Activated T-cell treated with anti-CD3 and anti-CD28 coated beads, Interleukin-2, amount 50 U/mL, for 72 hours (primary cell): ENCODE data around the gene GSX1. TPM values are rescaled to one million over a fixed set of nuclear protein-coding genes. Genes with fewer than 3 reads are reported as not detected.
"Not testable (repeated sequence)": the region's sequence is repeated elsewhere in the genome, so short reads cannot be mapped to it uniquely, and the experiment has no call there.

Experiments
- ATAC-seq, 2 donors: fragments of 150-1000 bp; cut with Tn5 transposase; replicated peaks in 1 of 2; 2 replicates each; pipeline ENCODE4 v1.10.0; 2021; ENCODE audit warnings: moderate library complexity in 2 of 2, mild to moderate bottlenecking in 1 of 2
- DNase-seq, 2 donors: peaks; one replicate each; pipeline ENCODE4 v3.0.0; 2021 to 2022; ENCODE audit warnings: mixed read lengths in 1 of 2
- H3K27ac Mint-ChIP-seq: one replicate; pipeline ENCODE4 v1.8.0; 2022; ENCODE audit warnings: mild to moderate bottlenecking, moderate library complexity, mixed read lengths
- H3K27me3 Mint-ChIP-seq: one replicate; pipeline ENCODE4 v1.8.0; 2022; ENCODE audit warnings: low read depth, mixed read lengths
- H3K36me3 Mint-ChIP-seq, 2 donors: one replicate each; pipeline ENCODE4 v1.8.0; 2022; ENCODE audit warnings: mixed read lengths in 2 of 2, mild to moderate bottlenecking in 1 of 2; ENCODE audit not compliant: insufficient read depth in 2 of 2
- H3K4me1 Mint-ChIP-seq: one replicate; pipeline ENCODE4 v1.8.0; 2022; ENCODE audit warnings: low read depth, mixed read lengths
- H3K4me3 Mint-ChIP-seq, 2 donors: one replicate each; pipeline ENCODE4 v1.8.0; 2022; ENCODE audit warnings: mild to moderate bottlenecking in 2 of 2, mixed read lengths in 2 of 2, moderate library complexity in 2 of 2
- H3K9me3 Mint-ChIP-seq, 2 donors: one replicate each; pipeline ENCODE4 v1.8.0; 2022; ENCODE audit warnings: mixed read lengths in 2 of 2
- total RNA-seq, 2 donors: library from RNA; stranded (reverse); gene quantifications; one replicate each; pipeline ENCODE4 v1.2.3, GENCODE V29; 2022

GSX1 gene
- total RNA-seq, 2 donors from 2014 or later, result not detected

DNA sequence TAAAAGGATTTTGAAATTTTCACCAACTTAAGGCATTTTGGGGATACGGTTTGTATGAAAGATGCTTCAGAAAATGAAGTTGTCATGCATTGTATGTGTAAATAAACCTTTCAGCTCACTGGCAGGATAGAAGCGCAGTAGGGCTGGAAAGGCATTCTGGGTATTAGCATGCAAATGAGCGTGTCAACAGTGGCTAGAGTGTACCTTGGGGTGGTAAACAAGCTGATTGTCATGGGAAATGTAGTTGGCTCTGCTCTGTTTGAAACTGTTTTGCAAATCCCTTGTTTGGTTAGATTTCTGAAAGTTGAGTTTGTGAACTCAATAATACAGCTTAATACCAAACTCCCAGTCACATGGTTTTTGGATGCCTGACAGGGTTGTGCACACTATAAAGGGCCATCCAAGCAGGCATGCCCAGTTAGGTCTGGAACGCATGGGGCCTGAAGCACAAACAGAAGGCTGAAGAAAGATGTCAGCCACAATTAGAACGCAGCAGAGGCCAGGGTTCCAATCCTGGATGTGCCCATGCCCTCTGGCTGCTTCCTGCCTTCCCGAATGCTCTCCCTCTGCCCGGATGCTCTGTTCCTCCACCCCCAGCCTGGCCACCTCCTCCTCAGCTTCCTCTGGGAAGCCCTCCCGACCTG is 14.6 kb downstream of the GSX1 start:
- H3K27me3 Mint-ChIP-seq, result peaks cover 42% of the 10 kb centered on the region
- no peaks in the 10 kb centered on the region for H3K9me3 Mint-ChIP-seq
- H3K36me3 Mint-ChIP-seq, result no peaks in the 10 kb centered on the region
- H3K4me3 Mint-ChIP-seq, result no peak overlapping the region
- DNase-seq (no peak), ATAC-seq (no peak)
- no peak overlapping the region for H3K27ac Mint-ChIP-seq
- H3K4me1 Mint-ChIP-seq, result no peaks in the 10 kb centered on the region

DNA sequence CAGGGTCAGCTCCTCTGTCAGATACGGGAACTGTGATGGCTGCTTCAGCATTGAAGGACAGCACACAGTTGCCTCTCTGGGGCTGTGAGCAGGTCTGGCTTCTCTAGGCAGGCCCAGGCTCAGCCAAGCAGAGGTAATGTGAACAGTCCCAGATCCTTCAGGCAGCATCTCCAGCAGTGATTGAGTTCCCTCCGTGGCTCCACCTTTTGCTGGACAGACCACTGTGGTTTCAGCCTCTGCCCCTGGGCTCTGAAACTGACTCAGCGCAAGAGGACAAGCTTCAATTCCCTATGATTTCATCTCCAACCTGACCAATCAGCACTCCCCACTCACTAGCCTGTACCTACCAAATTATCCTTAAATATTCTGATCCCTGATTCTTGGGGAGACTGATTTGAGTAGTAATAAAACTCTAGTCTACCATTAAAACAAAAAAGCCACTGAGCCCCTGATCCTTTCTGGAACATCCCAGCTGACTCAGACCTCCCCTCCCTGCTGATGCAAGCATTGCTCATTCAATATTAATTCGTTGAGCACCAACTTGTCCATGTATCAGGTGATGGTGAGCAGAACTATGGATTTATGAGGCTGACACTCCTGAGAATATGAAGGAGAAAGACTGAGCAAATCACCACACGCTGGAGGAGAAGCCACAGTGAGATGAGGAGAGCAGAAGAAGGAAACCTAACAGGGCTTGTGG is 16.7 kb downstream of the GSX1 start:
- peaks cover 39% of the 10 kb centered on the region for H3K27me3 Mint-ChIP-seq

DNA sequence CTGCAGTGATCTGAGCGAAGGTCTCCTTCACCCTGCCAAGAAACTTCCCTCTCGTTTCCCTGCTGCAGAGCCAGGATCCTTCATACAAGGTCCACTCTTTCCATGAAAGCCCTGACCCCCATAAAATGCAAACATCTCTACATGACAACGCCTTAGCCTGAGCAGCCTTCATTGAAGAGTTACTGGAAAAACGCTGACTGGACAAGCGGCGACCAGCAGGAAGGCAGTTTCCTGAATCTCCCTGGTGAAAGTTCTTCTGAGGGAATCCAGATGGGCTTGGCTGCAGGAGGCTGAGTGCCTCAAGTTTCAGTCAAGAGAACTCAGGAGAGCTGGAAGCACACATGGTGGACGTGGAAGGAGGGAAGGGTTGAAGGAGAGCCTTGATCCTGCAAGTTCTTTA is 17.7 kb downstream of the GSX1 start:
- ATAC-seq (no peak), DNase-seq (no peak)
- H3K4me3 Mint-ChIP-seq, result no peak overlapping the region
- H3K27ac Mint-ChIP-seq, result no peak overlapping the region
- H3K4me1 Mint-ChIP-seq, result no peaks in the 10 kb centered on the region
- H3K27me3 Mint-ChIP-seq, result peaks cover 39% of the 10 kb centered on the region
- H3K36me3 Mint-ChIP-seq, result no peaks in the 10 kb centered on the region
- no peaks in the 10 kb centered on the region for H3K9me3 Mint-ChIP-seq

More for the DNA sequence above, 16.7 kb downstream of the GSX1 start:
- Mint-ChIP-seq H3K4me3 (no peak overlapping the region), H3K4me1 (no peaks in the 10 kb centered on the region), H3K27ac (no peak overlapping the region), H3K36me3 (no peaks in the 10 kb centered on the region), H3K9me3 (no peaks in the 10 kb centered on the region)
- no peak for ATAC-seq
- DNase-seq, result no peak

DNA sequence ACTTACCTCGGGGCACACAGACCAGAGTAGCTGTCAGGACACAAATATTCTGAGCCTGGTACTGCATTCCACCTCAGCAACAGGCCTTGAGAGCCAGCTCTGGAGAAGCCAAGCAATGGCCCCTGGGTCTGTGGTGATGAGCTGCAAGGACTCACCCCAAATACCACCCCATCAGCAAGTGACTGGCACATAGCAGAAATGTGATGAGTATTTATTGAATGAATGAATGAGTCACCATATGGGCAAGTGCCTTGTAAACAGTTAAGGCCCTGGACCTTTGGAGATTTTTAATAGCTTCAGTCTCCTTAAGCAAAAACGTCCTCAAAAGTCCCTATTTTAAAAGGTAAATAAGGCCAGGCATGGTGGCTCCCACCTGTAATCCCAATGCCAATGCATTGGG is 18.2 kb downstream of the GSX1 start:
- peaks cover 39% of the 10 kb centered on the region for H3K27me3 Mint-ChIP-seq
- H3K4me1 Mint-ChIP-seq, result no peaks in the 10 kb centered on the region
- no peak overlapping the region for H3K27ac Mint-ChIP-seq
- H3K36me3 Mint-ChIP-seq, result no peaks in the 10 kb centered on the region
- no peak overlapping the region for H3K4me3 Mint-ChIP-seq
- ATAC-seq (no peak), DNase-seq (no peak)
- H3K9me3 Mint-ChIP-seq, result no peaks in the 10 kb centered on the region

DNA sequence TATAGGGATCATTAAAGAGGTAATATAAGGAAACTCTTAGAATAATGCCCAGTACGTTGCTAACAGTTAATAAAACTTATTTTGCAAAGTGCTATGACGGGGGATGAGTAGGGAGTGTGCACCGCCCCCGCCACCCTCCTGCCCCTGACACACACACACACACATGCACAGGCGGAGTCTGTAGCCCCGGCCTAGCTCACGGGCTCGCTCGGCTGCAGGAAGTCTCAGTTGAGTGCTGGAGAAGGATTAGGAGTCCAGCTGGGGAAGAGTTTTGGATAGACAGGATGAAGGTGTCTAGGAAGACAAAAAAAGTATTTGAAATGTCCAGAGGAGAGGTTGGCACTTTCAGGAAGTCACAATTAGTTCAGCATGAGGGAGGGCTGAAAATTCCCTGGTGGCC is 21.5 kb downstream of the GSX1 start:
- Mint-ChIP-seq H3K9me3 (no peaks in the 10 kb centered on the region), H3K36me3 (no peaks in the 10 kb centered on the region), H3K27ac (no peak overlapping the region), H3K4me1 (no peaks in the 10 kb centered on the region), H3K4me3 (no peak overlapping the region), H3K27me3 (peaks cover 28% of the 10 kb centered on the region)
- ATAC-seq, result no peak
- no peak for DNase-seq

DNA sequence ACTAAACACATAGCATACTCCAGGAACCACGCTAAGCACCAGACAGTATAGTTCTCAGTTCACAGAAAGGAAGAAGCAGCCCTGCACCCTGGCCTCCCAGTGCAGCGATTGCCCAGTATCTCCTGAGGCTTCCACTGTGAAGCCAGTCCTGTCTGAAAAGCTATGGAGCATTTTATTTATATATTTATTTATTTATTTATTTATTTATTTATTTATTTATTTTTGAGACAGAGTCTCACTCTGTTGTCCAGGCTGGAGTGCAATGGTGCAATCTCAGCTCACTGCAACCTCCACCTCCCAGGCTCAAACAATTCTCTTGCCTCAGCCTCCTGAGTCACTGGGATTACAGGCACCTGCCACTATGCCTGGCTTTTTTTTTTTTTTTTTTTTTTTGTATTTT is 25.5 kb downstream of the GSX1 start:
- DNase-seq, H3K27ac Mint-ChIP-seq, H3K4me1 Mint-ChIP-seq, ATAC-seq, H3K36me3 Mint-ChIP-seq, H3K4me3 Mint-ChIP-seq, H3K9me3 Mint-ChIP-seq: not testable (repeated sequence)
- H3K27me3 Mint-ChIP-seq, result peaks cover 47% of the 10 kb centered on the region

DNA sequence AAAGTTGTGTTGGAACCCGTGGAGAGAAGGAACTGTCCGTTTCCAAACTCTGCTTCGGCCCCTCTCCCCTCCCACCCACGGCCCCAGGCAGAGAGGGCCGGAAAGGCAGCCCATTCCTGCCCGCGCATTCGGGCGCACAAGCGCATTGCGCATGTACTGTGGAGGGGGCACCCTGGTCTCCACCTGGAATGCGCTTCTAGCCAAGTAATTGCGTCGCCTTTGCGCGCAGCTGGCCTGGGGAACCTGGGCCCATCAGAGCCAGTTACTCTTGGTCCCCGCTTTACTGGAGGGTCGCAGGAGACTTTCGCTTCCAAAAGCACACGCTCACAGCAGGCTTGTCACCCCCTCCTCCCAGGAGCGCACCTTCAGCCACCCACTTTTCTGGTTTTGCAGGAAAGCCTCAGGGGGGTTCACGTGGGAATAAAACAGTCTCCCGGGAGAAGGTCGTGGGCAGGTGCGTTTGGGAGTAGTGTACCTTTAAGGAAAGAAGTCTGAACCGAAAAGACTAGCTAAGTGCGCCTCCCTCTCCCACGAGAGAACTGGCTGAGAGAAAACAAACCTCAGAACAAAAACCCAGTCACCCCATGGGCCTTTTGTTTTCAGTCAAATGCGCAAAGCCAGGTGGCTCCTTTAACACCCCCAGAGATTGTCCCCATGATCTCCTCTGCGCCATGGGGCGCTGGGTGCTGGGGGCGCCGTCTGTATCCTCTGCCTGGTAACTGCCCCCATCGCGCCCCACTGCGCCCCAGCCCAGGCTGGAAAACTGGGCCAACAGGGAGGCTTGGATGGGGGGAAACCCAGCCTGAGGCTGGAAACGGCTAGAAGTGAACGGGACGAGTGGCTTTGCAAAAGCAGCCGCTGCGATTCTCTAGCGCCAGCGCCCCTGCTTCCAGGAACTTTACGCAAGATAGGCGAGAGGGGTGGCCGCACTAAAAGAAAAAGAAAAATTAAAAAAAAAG is 28.5 kb downstream of the GSX1 start:
- Mint-ChIP-seq H3K27me3 (peaks cover 66% of the 10 kb centered on the region), H3K27ac (no peak overlapping the region), H3K36me3 (no peaks in the 10 kb centered on the region), H3K4me3 (no peak overlapping the region), H3K4me1 (no peaks in the 10 kb centered on the region), H3K9me3 (no peaks in the 10 kb centered on the region)
- DNase-seq (no peak), ATAC-seq (no peak)

DNA sequence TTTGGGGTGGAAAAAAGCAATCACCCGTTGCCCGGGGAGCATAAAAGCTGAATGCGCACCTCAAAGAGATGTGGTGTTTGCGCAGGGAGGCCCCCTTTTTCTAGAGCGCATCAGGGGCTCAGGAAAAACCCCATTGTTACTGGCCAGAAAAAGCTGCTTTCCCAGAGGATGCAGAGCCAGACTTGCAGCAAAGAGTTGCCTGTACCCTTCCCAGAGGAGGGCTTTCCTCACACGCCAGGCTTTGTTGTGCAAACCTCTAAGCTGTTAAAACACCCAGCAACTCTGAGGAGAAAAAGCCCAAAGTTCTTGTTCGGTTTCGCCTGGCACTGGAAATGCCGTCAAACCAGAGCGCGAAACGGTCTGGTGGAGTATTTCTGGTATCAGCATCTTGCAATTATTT is 29.3 kb downstream of the GSX1 start:
- Mint-ChIP-seq H3K9me3 (no peaks in the 10 kb centered on the region), H3K4me1 (peaks cover 6% of the 10 kb centered on the region), H3K36me3 (no peaks in the 10 kb centered on the region), H3K27me3 (peaks cover 66% of the 10 kb centered on the region), H3K4me3 (no peak overlapping the region), H3K27ac (no peak overlapping the region)
- ATAC-seq, result no peak
- no peak for DNase-seq

DNA sequence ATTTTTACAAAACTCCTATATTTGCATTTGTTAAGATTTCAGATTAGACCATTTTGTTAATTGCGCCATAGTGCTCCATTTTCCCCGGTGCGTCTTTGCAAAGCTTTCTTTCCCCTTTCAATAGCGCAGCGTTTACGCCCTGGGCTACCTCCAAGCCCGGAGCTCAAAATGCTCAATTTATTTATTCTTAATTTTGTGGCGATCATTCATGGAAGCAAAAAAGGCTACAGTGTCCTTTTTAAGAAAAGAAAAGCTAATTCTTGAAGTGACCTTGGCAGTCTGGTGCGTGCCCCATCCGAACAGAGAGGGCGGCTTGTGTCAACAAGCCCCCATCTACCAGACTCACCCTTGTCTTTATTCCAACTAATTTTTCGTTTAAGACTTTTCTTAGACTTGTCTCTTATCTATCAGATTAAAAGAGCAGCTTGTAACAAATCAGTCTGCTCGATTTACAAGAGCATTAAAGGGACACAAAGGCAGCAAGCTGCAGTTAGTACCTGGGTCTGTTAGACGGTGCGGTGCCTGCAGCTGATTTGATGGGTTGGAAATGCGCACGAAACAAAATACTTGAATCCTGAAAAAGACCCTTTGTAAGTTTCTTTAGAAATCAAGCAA is 30.1 kb downstream of the GSX1 start:
- peaks cover 67% of the 10 kb centered on the region for H3K27me3 Mint-ChIP-seq
- no peaks in the 10 kb centered on the region for H3K9me3 Mint-ChIP-seq

DNA sequence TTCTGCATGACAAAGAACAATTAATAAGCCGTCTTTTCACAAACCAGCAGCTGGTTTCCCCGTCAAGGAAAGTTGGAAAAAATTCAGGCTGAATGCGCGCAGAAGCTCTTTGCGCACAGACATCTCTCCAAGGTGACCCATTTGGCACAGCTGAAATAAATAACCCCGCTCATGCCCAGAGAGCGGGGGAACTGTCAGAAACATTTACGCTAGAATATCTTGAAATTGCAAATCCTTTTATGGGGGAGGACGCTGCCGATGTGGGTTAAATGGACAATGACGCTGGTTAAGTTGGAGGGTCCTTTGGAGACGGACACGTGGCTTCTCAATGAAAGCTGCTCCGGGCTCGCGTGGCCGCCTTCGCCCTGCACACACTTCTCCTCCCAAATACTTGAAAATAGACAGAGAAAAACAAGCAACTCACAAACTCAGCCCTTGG is 30.6 kb downstream of the GSX1 start:
- no peak for ATAC-seq
- DNase-seq, result no peak
- no peak overlapping the region for H3K4me3 Mint-ChIP-seq
- H3K36me3 Mint-ChIP-seq, result no peaks in the 10 kb centered on the region
- peaks cover 71% of the 10 kb centered on the region for H3K27me3 Mint-ChIP-seq
- no peak overlapping the region for H3K27ac Mint-ChIP-seq
- H3K9me3 Mint-ChIP-seq, result no peaks in the 10 kb centered on the region
- H3K4me1 Mint-ChIP-seq, result peaks cover 6% of the 10 kb centered on the region

More for the DNA sequence above, 30.1 kb downstream of the GSX1 start:
- H3K4me3 Mint-ChIP-seq, result no peak overlapping the region
- DNase-seq, result no peak
- peaks cover 6% of the 10 kb centered on the region for H3K4me1 Mint-ChIP-seq
- no peak overlapping the region for H3K27ac Mint-ChIP-seq
- no peak for ATAC-seq
- no peaks in the 10 kb centered on the region for H3K36me3 Mint-ChIP-seq

DNA sequence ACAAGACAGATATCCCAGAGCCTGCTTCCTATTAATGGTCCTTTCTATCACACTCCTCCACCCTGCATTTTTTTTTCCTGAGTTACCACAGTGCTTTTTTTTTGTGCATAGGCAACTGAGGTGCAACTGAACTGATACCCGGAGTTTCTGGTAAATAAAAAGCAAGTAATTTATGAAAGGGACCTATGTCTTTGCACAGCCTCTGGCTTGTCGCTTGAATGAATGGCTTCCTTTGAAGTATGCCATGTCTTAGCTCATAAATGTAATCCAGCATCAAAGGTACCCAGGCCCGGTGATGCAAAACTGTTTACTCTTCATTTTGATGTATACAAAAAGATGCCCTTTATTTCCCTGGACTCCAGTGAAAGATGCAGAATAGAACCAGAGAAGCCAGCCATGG is 31.8 kb downstream of the GSX1 start:
- Mint-ChIP-seq H3K27me3 (peaks cover 82% of the 10 kb centered on the region), H3K9me3 (no peaks in the 10 kb centered on the region), H3K27ac (no peak overlapping the region), H3K4me1 (peaks cover 6% of the 10 kb centered on the region), H3K36me3 (no peaks in the 10 kb centered on the region), H3K4me3 (no peak overlapping the region)
- ATAC-seq (no peak), DNase-seq (no peak)

DNA sequence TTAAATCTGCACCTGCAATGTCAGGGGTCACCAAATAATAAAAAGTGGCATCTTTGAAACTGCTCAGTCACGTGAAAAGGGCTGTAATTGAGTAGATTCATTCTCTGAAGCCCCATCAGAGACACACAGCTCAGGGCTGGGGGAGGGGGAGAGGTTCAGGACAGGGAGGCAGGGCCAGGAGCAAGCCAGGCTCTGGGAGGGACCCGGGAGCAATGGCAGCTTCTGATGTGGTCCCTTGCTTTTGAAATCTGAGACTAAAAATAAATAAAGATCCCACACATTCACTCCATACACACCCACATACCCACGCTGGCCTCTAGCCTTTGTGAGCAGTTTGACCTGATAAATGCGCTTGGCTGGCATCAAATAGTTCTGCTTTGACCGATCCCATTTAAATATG is 32.8 kb downstream of the GSX1 start:
- Mint-ChIP-seq H3K27me3 (peaks cover 82% of the 10 kb centered on the region), H3K4me1 (peaks cover 11% of the 10 kb centered on the region)
- no peak for ATAC-seq

More for the DNA sequence above, 32.8 kb downstream of the GSX1 start:
- no peak for DNase-seq
- Mint-ChIP-seq H3K27ac (no peak overlapping the region), H3K4me3 (no peak overlapping the region), H3K9me3 (no peaks in the 10 kb centered on the region), H3K36me3 (no peaks in the 10 kb centered on the region)
